Activated CD4-positive, CD25-positive, alpha-beta regulatory T cell treated with anti-CD3 and anti-CD28 coated beads, Interleukin-2, amount 50 U/mL, for 24 hours (primary cell): ENCODE results near the gene KRT4.

ENCODE experiments used
- ATAC-seq, 2 donors: fragments of 150-1000 bp; cut with Tn5 transposase; one replicate each; pipeline ENCODE4 v1.10.0; 2021; ENCODE audit warnings: mild to moderate bottlenecking in 1 of 2, moderate library complexity in 1 of 2

Gene KRT4

GRCh38 chr12:52821826-52822660 is 8.1 kb upstream of the KRT4 start:
- ATAC-seq, result no peak

DNA sequence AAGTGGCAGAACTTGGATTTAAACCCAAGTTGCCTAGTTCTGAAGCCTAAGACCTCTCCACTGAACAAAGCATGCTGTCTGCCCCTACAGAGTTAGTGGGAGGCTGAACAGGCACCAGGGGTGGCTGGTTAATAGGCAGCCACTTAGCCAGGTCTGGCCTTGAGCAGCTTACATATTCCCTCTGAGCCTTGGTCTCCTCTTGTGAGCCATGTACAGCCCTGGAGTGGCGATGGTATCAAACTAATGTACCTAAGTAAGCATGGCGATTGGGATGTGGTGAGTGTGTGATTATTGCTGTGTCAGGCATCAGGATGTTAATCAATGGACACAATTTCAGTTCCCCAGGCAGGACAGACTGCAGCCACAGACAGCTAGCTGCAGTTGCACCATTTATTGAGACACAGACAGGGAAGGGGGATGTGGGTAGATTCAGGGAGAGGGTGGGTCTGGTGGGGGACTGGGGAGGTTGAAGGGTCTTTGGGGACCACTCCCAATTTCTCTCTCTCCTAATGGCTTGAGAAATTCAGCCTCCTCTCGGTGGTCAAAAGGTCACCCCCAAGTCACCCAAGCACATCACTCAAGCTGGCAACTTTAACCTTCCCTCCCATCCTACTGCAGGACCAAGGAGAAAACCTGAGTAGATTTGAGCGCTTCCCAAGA is 7.3 kb upstream of the KRT4 start:
- no peak for ATAC-seq

GRCh38 chr12:52820521-52820920 is 6.6 kb upstream of the KRT4 start:
- ATAC-seq, result no peak

GRCh38 chr12:52819731-52820510 is 6.0 kb upstream of the KRT4 start:
- ATAC-seq, result no peak

- ATAC-seq, result no peak
Observed at GRCh38 chr12:52818887-52819420, 5.0 kb upstream of the KRT4 start.

DNA sequence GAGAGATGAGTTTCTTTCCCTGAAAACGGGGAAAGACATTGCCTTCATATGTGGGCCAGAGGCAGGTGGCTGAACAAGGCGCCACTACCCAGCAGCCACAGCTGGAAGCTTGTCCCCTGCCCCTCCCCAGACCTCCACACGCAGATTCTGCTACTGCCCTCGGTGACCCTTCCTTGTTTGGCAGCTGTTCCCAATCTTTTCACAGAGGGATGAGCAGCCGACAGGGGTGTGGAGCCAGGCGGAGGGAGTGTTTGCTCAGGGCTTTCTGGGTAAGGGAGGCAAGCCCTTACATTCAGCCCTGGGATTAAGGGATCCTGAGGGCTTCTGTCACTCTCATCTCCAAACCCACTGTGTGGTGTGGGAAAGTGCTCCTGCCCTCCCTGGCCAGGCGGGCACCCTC is 4.5 kb upstream of the KRT4 start:
- no peak for ATAC-seq

DNA sequence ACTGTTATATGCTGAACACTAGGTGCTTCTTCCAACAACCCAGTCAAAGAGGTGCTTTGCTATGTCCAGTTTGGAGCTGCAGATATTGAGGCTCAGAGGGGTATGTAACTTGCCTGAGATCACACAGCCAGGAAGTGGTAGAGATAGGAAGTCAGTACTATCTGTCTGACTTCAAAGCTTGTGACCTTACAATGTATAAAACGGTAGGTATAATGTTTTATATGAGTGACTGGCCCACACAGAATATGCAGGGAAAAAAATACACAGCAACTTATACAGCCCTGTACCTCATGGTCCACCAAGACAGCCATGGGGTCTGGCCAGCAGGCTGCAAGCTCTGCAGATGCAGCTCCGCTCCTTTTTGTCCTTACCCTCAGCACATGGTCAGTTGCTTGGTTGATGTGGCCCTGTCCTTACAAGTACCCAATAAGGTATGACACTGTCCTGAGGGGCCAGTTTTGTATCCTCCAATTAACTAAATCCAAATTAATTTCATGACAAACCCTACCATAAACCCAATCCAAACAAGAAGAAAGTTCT is 3.9 kb upstream of the KRT4 start:
- no peak for ATAC-seq

DNA sequence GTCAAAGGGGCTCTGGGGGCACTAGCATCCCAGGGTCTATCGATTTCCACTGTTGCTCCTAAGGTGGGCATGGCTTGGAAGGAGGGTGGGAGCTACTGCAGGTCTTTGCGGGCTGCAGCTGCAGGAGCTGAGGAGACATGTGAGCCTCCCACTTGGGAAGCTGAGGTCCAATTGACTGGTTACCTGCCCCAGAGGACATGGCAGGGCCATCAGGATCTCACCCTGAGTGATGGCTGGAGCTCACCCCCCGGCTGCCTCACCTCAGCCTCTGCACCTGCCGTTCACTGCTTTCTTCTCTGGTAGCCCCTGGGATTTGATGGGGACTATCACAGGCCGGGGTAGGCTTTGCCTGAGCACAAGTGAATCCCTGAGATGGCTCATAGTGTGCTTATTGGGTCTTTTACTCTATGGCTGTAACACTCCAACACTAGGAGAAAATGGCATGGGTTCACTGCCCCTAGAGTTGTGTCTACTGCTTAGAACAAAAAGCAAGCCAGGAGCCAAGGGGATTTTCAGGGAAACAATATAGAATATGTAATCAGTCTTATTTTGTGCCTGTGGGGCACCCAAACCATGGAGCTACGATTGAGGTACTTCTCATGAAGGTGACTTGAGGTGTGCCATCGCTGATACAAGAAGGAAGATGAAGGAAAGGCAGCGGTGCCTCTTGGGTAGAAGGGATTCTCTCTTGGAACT is 3.2 kb upstream of the KRT4 start:
- ATAC-seq, result no peak

- no peak for ATAC-seq
Observed at GRCh38 chr12:52815676-52816588, 2.0 kb upstream of the KRT4 start.

- ATAC-seq, result no peak
Observed at GRCh38 chr12:52815161-52815560, 1.2 kb upstream of the KRT4 start.

DNA sequence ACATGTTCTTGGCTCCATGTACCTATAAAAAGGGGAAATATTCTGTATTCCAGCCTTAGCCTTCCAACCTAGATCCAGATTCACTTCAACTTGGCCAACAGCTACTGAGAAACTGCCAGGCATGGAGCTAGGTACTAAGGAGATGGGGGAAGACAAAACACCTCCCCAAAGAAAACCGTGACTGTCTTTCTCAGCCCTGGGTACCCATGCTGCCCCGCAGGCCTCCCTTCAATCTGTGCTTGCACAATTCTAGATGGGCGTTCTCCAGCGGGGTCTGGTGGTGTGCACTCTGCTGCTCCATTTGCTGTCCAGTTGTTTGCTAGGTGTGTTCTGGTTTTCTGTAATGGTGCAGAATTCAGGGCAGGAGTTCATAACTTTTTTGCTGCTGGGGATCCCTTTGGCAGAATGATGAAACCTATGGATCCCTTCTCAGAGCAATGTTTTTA is 817 bp upstream of the KRT4 start:
- ATAC-seq, result no peak

DNA sequence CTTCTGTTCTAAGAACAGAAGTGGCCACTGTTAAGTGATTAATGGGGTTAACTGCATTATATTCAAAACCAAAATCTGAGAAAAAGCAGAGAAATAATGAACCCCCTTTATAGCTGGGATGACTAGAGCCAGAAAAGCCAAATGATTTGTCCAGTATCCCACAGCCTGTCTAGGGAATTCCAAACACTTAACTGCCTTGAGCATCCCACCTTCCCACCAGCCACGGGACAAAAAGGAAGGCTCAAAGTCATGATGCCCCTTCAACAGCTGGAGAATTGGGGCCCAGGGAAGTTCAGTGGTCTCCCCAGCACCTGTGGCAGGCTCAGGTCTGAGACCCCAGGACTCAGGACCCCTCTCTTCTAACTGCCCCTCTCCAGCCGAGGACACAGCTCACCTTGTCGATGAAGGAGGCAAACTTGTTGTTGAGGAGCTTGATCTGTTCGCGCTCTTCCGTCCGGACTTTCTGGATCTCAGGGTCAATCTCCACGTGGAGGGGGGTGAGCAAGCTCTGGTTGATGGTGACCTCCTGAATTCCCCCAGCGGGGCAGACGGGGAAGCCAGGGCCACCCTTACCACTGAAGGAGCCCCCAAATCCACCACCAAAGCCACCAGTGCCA is 605 bp downstream of the KRT4 start:
- no peak for ATAC-seq

- ATAC-seq, result no peak
Observed at GRCh38 chr12:52812749-52813148, 1.2 kb downstream of the KRT4 start.

GRCh38 chr12:52812073-52812400 is 1.9 kb downstream of the KRT4 start:
- ATAC-seq, result no peak

DNA sequence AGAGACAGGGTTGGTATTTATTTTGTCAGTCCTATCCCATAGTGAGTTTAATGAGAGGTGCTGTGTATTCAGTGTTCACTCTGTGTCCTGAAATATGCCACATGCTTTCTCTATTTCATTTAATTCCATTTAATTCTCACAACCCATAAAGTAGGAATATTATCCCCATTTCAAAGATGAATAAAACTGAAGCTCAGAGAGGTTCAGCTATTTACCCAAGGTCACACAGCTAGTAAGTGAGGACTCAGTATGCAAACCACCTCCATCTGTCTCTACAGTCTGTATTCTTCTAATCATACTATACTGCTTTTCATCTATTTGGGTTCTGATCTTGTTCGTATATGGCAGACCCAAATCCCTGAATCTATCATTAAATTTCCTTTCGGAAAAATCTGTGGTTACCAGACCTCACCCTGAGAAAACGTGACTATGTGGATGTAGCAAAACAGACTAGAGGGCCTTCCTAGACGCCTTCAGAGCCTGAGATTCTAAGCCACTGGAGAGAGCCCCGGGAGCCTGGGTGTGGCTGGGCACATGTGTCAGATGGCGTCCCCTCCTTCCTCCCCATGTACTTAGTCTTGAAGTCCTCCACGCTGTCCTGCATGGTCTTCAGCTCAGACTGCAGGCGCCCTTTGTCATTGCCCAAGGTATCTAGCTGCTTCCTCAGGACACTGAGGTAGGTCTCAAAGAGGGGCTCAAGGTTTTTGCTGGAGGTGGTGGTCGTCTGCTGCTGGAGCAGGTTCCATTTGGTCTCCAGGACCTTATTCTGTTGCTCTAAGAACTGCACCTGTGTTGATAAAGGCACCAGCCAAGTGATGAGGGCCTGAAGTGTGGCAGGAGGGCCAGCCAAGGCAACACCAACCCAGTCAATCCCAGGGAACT is 2.5 kb downstream of the KRT4 start:
- ATAC-seq, result no peak

DNA sequence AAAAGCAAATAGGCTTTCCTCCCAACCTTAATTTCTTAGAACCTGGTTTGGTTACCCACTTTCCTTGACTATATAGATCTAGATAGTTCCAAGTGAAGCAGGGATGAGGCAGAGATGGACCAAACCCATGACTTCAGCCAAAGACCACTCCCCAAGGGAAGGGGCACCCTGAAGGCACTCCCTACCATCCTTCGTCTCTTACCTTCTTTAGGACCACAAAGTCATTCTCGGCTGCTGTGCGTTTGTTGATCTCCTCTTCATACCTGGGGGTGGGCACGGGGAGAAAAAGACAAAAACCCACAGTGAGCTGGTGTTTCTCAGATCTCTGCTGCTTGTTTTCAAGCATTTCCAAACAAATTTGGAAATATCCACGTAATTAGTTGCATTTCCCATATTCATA is 3.4 kb downstream of the KRT4 start:
- no peak for ATAC-seq

DNA sequence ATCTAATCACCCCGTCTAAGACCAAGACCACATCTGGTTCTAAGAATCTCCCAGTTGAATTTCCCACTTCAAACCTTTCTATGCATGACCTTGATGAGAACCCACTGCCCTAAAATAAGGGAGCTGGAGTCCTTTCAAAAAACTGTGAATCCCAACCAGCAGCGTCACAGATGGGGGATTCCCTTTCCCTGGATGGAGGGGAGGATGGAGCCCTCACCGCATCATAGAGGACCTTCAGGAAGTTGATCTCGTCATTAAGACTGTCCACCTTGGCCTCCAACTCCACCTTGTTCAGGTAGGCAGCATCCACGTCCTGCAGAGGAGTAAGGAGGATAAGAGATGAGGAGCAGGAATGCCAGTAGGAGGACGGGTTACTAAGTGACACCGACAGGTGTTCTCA is 4.8 kb downstream of the KRT4 start:
- no peak for ATAC-seq

GRCh38 chr12:52808573-52809160 is 5.2 kb downstream of the KRT4 start:
- no peak for ATAC-seq
